Gastrocnemius medialis (tissue), 4 donors: ENCODE results near the gene PGBD4.

Source experiments
- POLR2A ChIP-seq, 2 donors: fragments of 450-650 bp; IDR thresholded peaks; one replicate each; pipeline ENCODE4 v1.6.1; 2017; ENCODE audit warnings: antibody characterized with exemption in 2 of 2, mild to moderate bottlenecking in 2 of 2, moderate library complexity in 2 of 2
- TF ChIP-seq, protein P1 (sequence below), 5 experiments: fragments of 450-650 bp in 3 of 5; fragments of 200-600 bp in 2 of 5; sonication (generic) in 2 of 5; IDR thresholded peaks in 4 of 5; conservative IDR thresholded peaks in 1 of 5; 1 replicate in 4 of 5; 2 replicates in 1 of 5; pipeline ENCODE4 v1.5.1; 2016 to 2019; ENCODE audit warnings: antibody characterized with exemption in 5 of 5, mild to moderate bottlenecking in 3 of 5, moderate library complexity in 3 of 5

- TF ChIP-seq, protein P1, sequence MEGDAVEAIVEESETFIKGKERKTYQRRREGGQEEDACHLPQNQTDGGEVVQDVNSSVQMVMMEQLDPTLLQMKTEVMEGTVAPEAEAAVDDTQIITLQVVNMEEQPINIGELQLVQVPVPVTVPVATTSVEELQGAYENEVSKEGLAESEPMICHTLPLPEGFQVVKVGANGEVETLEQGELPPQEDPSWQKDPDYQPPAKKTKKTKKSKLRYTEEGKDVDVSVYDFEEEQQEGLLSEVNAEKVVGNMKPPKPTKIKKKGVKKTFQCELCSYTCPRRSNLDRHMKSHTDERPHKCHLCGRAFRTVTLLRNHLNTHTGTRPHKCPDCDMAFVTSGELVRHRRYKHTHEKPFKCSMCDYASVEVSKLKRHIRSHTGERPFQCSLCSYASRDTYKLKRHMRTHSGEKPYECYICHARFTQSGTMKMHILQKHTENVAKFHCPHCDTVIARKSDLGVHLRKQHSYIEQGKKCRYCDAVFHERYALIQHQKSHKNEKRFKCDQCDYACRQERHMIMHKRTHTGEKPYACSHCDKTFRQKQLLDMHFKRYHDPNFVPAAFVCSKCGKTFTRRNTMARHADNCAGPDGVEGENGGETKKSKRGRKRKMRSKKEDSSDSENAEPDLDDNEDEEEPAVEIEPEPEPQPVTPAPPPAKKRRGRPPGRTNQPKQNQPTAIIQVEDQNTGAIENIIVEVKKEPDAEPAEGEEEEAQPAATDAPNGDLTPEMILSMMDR (IDR thresholded peaks at IDR 0.05 in 4 of 5, conservative IDR thresholded peaks at IDR 0.05 in 1 of 5) = no peak
- TF ChIP-seq POLR2A (IDR thresholded peaks at IDR 0.05) = no peak
Observed at GRCh38 chr15:34054081-34054707, 47.7 kb upstream of the PGBD4 start.
